Naive B cell (primary cell): ENCODE measurements around the gene VWA1. TPM values are rescaled to one million over a fixed set of nuclear protein-coding genes. Genes with fewer than 3 reads are reported as not detected.
"Not testable (repeated sequence)": the region's sequence is repeated elsewhere in the genome, so short reads cannot be mapped to it uniquely, and the experiment has no call there.

Experiments
- ATAC-seq, 2 donors: fragments of 150-1000 bp; cut with Tn5 transposase; 2 replicates each; pipeline ENCODE4 v1.10.0; 2021; ENCODE audit warnings: low read depth in 2 of 2, mild to moderate bottlenecking in 2 of 2, moderate library complexity in 2 of 2
- DNase-seq: peaks from one replicate; pipeline ENCODE4 v3.0.0; 2022
- H3K27ac Mint-ChIP-seq, 6 donors: one replicate each; pipeline ENCODE4 v1.8.0; 2020 to 2022; ENCODE audit warnings: mild to moderate bottlenecking in 6 of 6, mixed read lengths in 6 of 6, moderate library complexity in 5 of 6, inconsistent platforms in 2 of 6
- H3K27me3 Mint-ChIP-seq, 3 donors: one replicate each; pipeline ENCODE4 v1.8.0; 2021 to 2022; ENCODE audit warnings: mixed read lengths in 3 of 3, mild to moderate bottlenecking in 1 of 3
- H3K36me3 Mint-ChIP-seq, 2 donors: one replicate each; pipeline ENCODE4 v1.8.0; 2020 to 2022; ENCODE audit warnings: mixed read lengths in 2 of 2, inconsistent platforms in 1 of 2, mild to moderate bottlenecking in 1 of 2
- H3K4me1 Mint-ChIP-seq, 3 donors: one replicate each; pipeline ENCODE4 v1.8.0; 2020 to 2022; ENCODE audit warnings: mixed read lengths in 3 of 3, inconsistent platforms in 1 of 3, mild to moderate bottlenecking in 1 of 3, moderate library complexity in 1 of 3
- H3K4me3 Mint-ChIP-seq, 8 donors: one replicate each; pipeline ENCODE4 v1.8.0; 2020 to 2022; ENCODE audit warnings: mild to moderate bottlenecking in 8 of 8, mixed read lengths in 8 of 8, moderate library complexity in 8 of 8, inconsistent platforms in 2 of 8
- H3K9me3 Mint-ChIP-seq, 7 donors: one replicate each; pipeline ENCODE4 v1.8.0; 2020 to 2022; ENCODE audit warnings: mixed read lengths in 7 of 7, mild to moderate bottlenecking in 5 of 7, inconsistent platforms in 2 of 7, moderate library complexity in 1 of 7
- polyA plus RNA-seq, 6 donors: library from polyadenylated mRNA; unstranded; fragments of 300-500 nt; fragmentation: Illumina TruSeq; gene quantifications; one replicate each; pipeline ENCODE4 v1.2.3, GENCODE V29; 2021; ENCODE audit warnings: low read depth in 6 of 6

The VWA1 gene
- polyA plus RNA-seq, 6 donors from 2014 or later = 0.41 TPM; not detected in 5

DNA sequence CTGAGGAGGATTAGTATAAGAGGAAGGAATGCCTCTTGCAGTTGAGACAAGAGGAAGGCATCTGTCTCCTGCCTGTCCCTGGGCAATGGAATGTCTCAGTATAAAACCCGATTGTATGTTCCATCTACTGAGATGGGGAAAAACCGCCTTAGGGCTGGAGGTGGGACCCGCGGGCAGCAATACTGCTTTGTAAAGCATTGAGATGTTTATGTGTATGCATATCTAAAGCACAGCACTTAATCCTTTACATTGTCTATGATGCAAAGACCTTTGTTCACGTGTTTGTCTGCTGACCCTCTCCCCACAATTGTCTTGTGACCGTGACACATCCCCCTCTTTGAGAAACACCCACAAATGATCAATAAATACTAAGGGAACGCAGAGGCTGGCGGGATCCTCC is 25.3 kb upstream of the VWA1 start:
- not testable (repeated sequence) for H3K27me3 Mint-ChIP-seq, DNase-seq, H3K36me3 Mint-ChIP-seq, H3K9me3 Mint-ChIP-seq, ATAC-seq, H3K27ac Mint-ChIP-seq
- H3K4me3 Mint-ChIP-seq = peak overlapping the region in 4 of 8 donors; percentile 47 to 76 (median 54)
- H3K4me1 Mint-ChIP-seq = peaks cover 9 to 35% (median 17%) of the 10 kb centered on the region in 3 donors

DNA sequence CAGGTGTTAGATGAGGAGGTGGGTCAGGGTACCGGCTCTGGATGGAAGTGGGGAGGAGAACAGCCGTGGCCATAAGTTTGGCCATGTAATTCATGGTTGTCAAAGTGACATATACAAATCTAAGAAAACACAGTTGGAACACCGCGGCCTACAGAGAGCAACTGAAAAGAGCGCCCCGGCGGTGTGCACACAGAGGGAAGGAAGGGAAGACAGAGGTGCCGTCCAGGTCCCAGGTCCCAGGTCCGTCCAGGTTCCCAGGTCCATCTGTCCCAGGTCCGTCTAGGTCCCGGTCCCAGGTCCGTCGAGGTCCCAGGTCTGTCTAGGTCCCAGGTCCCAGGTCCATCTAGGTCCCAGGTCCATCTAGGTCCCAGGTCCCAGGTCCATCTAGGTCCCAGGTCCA is 23.9 kb upstream of the VWA1 start:
- Mint-ChIP-seq H3K36me3 (no peaks in the 10 kb centered on the region), H3K9me3 (peaks cover 0 to 2% (median 0%) of the 10 kb centered on the region in 7 donors), H3K4me3 (no peak overlapping the region), H3K4me1 (peaks cover 4 to 22% (median 12%) of the 10 kb centered on the region in 3 donors), H3K27ac (peak overlapping the region in 2 of 6 donors; percentile 41 to 45), H3K27me3 (no peaks in the 10 kb centered on the region)
- ATAC-seq (no peak), DNase-seq (no peak)

- ATAC-seq, H3K9me3 Mint-ChIP-seq, H3K27me3 Mint-ChIP-seq, H3K27ac Mint-ChIP-seq, H3K36me3 Mint-ChIP-seq, DNase-seq: not testable (repeated sequence)
- peaks cover 4 to 19% (median 12%) of the 10 kb centered on the region in 3 donors for H3K4me1 Mint-ChIP-seq
- H3K4me3 Mint-ChIP-seq = peak overlapping the region in 1 of 8 donors; percentile 68
These were observed 23.1 kb upstream of the VWA1 start for GRCh38 chr1:1412311-1412902.

DNA sequence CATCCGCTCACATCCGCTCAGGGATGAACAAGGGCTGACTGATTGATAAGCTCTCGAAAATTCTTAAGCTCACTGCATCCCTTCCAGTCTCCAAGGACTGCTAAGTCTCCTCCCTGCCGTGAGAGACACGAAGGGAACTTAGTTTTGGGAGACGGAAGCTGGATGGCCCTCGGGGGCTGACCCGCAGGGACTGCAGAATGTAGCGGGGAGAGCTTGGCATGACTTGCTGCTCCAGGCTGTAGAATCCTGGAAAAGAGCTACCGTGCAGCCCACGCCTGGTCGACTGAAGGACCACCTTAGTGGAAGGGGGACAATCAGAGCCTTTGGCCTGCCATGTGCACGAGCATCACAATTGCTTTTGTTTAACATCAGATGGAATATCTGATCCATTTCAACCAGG is 19.7 kb upstream of the VWA1 start:
- no peak for DNase-seq
- no peaks in the 10 kb centered on the region for H3K36me3 Mint-ChIP-seq

DNA sequence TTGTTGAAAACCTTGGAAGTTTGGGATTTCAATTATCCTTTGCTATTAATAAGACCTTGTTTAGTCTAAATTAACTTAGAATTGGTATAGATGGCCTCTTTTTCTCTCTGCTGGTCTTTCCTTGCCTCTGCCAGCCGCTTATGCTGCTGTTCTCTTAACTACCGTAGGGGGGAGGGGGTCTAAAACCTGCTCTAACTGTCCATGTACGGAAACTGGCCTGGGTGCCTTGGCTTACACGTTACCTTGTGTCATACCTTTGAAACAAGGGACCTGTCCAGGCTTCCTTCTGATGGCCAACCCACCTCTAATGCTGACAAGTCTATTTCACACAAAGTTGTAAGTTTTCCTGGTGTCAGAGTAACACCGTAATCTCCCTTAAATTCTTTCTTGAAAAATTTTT is 18.1 kb upstream of the VWA1 start:
- peaks cover 5 to 12% (median 8%) of the 10 kb centered on the region in 3 donors for H3K4me1 Mint-ChIP-seq
- H3K9me3 Mint-ChIP-seq, DNase-seq, H3K36me3 Mint-ChIP-seq, H3K4me3 Mint-ChIP-seq, ATAC-seq: not testable (repeated sequence)
- peak overlapping the region in 3 of 6 donors; percentile 3 to 40 (median 25) for H3K27ac Mint-ChIP-seq
- H3K27me3 Mint-ChIP-seq = peaks cover 0 to 17% (median 16%) of the 10 kb centered on the region in 3 donors

More for the DNA sequence above, 19.7 kb upstream of the VWA1 start:
- Mint-ChIP-seq H3K4me3 (no peak overlapping the region), H3K27ac (no peak overlapping the region), H3K9me3 (peaks cover 0 to 2% (median 0%) of the 10 kb centered on the region in 7 donors), H3K27me3 (peaks cover 0 to 3% (median 3%) of the 10 kb centered on the region in 3 donors), H3K4me1 (peaks cover 7 to 14% (median 12%) of the 10 kb centered on the region in 3 donors)
- ATAC-seq = no peak

DNA sequence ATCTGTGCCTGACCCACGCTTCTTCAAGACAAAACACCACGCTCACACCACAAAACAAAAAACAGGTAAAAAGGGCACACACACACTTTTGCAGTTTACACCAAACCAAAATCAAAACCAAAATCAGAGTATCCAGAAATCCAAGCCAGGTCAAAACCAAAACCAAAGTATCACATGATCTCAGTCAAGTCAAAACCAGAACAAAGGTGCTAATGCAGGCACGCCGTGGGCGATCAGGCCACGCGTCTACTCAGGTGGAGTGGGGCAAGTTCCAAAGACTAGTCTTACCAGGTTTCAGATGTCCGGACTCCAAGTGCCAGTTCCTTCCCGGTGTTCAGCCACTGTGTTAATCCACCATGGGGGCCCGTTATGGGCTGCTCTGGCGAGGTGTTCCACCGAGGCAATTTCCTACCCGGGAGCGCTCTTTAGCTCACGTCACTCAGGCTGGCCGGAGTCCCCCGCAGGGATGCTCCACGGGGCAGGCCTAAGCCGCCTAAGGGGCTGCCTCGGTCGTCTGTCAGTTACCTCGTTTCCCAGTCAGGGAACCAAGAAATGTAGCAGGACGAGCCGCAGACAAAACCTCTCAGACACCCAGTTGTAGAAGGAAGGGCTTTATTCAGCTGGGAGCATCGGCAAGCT is 17.5 kb upstream of the VWA1 start:
- peak overlapping the region in 4 of 6 donors; percentile 25 to 40 (median 34) for H3K27ac Mint-ChIP-seq
- not testable (repeated sequence) for H3K9me3 Mint-ChIP-seq, H3K36me3 Mint-ChIP-seq, DNase-seq, ATAC-seq
- H3K4me1 Mint-ChIP-seq = peaks cover 5 to 12% (median 8%) of the 10 kb centered on the region in 3 donors
- peaks cover 4 to 23% (median 21%) of the 10 kb centered on the region in 3 donors for H3K27me3 Mint-ChIP-seq
- H3K4me3 Mint-ChIP-seq = peak overlapping the region in 3 of 8 donors; percentile 21 to 56 (median 41)

DNA sequence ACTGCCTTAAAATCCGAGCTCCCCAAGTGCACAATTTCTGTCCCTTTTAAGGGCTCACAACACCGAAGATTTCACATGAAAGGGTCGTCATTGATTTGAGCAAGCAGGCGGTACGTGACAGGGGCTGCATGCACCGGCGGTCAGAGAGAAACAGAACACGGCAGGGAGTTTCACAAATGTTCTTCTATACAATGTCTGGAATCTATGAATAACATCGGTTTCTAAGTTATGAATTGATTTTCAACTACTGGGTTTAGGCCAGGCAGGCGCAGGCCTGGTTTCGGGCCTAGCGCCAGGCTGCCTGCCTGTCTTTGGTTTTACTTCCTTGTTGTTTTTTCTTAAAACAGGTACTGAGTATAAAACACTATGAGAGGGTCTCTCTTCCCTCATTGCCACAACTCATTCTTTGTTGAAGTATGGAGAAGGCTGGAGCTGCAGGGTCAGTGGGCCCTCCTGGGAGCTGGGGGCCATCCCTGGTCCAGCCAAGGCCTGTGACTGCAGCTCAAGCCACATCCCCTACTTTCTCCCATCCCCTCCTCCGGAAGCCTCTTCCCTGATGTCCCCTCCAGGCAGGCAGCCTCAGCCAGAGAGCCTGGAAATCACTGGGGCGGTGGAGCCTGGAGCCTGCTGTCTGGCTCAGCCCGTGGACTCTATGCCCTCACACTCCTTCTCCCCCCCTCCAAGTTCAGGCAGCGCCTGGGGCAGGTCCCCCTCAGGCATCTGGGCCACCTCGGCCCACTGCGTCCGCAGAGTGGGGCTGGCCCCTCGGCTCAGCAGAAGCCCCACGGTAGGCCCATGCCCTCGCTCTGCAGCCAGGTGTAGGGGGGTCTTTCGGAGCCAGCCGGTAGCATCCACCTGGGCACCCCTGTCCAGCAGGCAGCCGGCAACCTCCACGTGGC is 16.8 kb upstream of the VWA1 start:
- Mint-ChIP-seq H3K27me3 (peaks cover 7 to 27% (median 24%) of the 10 kb centered on the region in 3 donors), H3K9me3 (no peaks in the 10 kb centered on the region), H3K4me3 (peak overlapping the region in 7 of 8 donors; percentile 4 to 78 (median 41)), H3K36me3 (no peaks in the 10 kb centered on the region), H3K4me1 (peaks cover 5 to 12% (median 8%) of the 10 kb centered on the region in 3 donors), H3K27ac (peak overlapping the region in 5 of 6 donors; percentile 7 to 85 (median 74))
- ATAC-seq = no peak
- DNase-seq = no peak

DNA sequence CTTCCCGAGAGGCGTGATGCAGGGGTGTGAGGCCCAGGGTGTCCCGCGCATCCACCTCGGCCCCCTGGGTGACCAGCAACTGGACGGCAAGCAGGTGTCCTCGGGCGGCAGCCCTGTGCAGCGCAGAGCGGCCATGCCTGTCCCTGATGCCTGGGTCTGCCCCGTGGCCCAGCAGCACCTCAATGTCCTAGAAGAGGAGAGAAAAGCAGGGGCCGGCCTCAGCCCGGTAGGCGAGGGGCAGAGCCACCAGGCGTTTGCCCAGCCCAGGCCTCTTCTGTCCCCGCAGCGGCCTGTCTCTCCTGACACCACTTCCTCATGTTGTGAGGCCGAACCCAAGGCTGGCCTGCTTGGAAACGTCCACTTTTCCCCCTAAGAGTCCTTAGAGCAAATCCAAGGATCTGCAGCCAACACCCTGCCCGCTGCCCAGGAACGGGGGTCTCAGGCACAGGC is 16.1 kb upstream of the VWA1 start:
- Mint-ChIP-seq H3K36me3 (no peaks in the 10 kb centered on the region), H3K4me1 (peaks cover 5 to 12% (median 8%) of the 10 kb centered on the region in 3 donors), H3K4me3 (no peak overlapping the region), H3K9me3 (no peaks in the 10 kb centered on the region), H3K27me3 (peaks cover 8 to 32% (median 24%) of the 10 kb centered on the region in 3 donors), H3K27ac (no peak overlapping the region)
- no peak for ATAC-seq
- no peak for DNase-seq

- Mint-ChIP-seq H3K9me3 (no peaks in the 10 kb centered on the region), H3K4me3 (peak overlapping the region in 1 of 8 donors; percentile 73), H3K27ac (no peak overlapping the region), H3K4me1 (peaks cover 5 to 12% (median 8%) of the 10 kb centered on the region in 3 donors), H3K27me3 (peaks cover 14 to 39% (median 24%) of the 10 kb centered on the region in 3 donors), H3K36me3 (no peaks in the 10 kb centered on the region)
- DNase-seq (no peak), ATAC-seq (peak; percentile 64 to 68)
These were observed 15.5 kb upstream of the VWA1 start for GRCh38 chr1:1419813-1420653.

DNA sequence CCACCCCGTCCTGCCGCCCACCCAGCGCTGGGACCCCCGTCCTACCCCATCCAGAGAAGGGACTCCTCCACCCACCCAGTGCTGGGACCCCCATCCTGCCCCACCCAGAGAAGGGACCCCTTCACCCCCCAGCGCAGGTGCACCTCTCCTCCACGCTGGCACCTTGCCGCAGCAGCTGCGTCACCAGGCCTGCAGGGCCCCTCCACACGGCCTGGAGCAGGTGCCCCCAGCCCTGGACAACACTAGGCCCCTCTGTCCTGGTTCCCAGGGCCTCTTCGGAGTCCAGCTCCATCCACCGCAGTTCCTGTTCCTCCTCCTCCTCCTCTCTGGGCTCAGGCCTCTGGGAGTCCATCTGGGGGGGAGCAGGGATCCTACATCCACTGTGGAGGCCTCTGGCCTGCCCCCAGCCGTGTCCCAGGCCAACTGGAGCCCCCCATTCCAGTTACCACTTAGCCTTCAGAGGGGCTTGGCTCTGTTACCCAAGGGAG is 14.8 kb upstream of the VWA1 start:
- DNase-seq = no peak

DNA sequence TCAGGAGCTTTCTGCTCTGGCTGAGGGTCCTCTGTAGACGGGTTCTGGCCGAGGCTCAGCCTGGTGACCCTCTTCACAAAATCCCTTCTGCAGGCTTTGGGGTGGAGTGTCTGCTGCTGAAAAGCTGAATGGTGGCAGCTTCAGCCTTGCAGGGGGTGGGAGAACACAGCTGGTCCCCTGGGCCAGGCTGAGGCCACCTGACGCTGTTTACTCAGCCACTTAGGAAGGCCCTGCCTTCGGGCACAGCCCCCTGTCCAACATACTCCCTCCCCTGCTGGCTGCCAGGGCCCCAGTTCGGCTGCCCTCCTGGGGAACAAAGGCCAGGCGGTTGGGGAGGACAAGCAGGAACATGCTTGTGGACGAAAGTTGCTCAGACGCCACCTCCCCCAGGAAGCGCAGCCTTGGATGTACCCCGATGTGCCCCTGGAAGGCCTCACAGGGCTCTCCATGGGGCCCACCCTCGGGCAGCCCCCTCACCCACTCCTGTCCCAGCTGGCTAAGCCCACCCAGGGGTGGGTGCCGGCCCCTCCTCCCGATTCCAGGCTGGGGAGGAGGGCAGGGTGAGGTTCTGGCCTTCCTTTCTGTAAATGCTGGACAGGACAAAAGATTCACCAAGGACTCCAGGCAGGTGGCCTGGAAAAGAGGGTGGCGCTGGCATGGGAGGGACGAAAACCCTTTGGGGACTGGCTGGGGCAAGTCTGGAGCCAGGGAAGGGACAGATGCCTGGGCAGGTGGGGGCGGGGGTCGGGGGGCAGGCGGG is 14.2 kb upstream of the VWA1 start, which contains the start of gene ANKRD65:
Gene ANKRD65, minus strand, starts transcription at position 130 of the 760 bp plus-strand sequence. CDS start 271 bp downstream, outside the sequence.
- DNase-seq = no peak
- no peaks in the 10 kb centered on the region for H3K36me3 Mint-ChIP-seq
- H3K4me3 Mint-ChIP-seq = peak within 1 kb of the TSS in 5 of 8 donors; percentile 19 to 73 (median 71)

More for the DNA sequence above, 14.8 kb upstream of the VWA1 start:
- no peak overlapping the region for H3K27ac Mint-ChIP-seq
- H3K9me3 Mint-ChIP-seq = no peaks in the 10 kb centered on the region
- H3K4me3 Mint-ChIP-seq = peak overlapping the region in 4 of 8 donors; percentile 19 to 73 (median 72)
- no peak for ATAC-seq
- H3K36me3 Mint-ChIP-seq = no peaks in the 10 kb centered on the region
- H3K27me3 Mint-ChIP-seq = peaks cover 14 to 44% (median 25%) of the 10 kb centered on the region in 3 donors
- peaks cover 5 to 12% (median 8%) of the 10 kb centered on the region in 3 donors for H3K4me1 Mint-ChIP-seq

More for the DNA sequence above, 14.2 kb upstream of the VWA1 start, which contains the start of gene ANKRD65:
- Mint-ChIP-seq H3K27ac (no peak within 1 kb of the TSS), H3K4me1 (peaks cover 5 to 13% (median 8%) of the 10 kb centered on the region in 3 donors), H3K27me3 (peaks cover 14 to 51% (median 31%) of the 10 kb centered on the region in 3 donors), H3K9me3 (no peaks in the 10 kb centered on the region)
- no peak for ATAC-seq
